Epithelial cell of esophagus (primary cell): ENCODE measurements around the gene IL17RA.

ENCODE experiments used
- DNase-seq: peaks from one replicate; pipeline ENCODE4 v3.0.0; 2010; ENCODE audit warnings: low read depth
- H3K4me3 ChIP-seq: 2 replicates; pipeline ENCODE4 v1.5.1; 2011; ENCODE audit warnings: mild to moderate bottlenecking, low read length, control low read depth
- TF ChIP-seq, protein P1 (sequence below): IDR thresholded peaks from 2 replicates; pipeline ENCODE4 v1.5.1; 2011; ENCODE audit warnings: low read depth, mild to moderate bottlenecking, low read length, control low read depth, inconsistent platforms; ENCODE audit not compliant: insufficient read depth; ENCODE audit errors: missing control alignments

Gene IL17RA

DNA sequence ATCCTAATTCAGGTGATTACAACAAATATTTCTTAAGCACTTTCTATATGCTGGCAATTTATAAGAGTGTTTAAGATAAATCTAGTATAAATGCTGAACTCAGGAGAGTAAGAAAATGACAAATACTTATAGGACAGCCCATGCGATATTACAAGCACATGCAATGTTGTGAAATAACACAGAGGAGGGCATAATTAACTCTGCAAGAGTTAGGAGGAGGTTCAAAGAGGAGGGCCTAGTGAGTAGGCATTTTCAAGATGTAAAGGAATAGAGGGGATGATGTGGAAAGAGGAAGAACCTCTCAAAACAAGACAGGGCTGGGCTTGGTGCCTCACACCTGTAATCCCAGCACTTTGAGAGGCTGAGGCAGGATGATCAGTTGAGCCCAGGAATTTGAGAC, 37.1 kb upstream of the IL17RA start:
- no peak overlapping the region for H3K4me3 ChIP-seq
- no peak for DNase-seq
- TF ChIP-seq, protein P1, sequence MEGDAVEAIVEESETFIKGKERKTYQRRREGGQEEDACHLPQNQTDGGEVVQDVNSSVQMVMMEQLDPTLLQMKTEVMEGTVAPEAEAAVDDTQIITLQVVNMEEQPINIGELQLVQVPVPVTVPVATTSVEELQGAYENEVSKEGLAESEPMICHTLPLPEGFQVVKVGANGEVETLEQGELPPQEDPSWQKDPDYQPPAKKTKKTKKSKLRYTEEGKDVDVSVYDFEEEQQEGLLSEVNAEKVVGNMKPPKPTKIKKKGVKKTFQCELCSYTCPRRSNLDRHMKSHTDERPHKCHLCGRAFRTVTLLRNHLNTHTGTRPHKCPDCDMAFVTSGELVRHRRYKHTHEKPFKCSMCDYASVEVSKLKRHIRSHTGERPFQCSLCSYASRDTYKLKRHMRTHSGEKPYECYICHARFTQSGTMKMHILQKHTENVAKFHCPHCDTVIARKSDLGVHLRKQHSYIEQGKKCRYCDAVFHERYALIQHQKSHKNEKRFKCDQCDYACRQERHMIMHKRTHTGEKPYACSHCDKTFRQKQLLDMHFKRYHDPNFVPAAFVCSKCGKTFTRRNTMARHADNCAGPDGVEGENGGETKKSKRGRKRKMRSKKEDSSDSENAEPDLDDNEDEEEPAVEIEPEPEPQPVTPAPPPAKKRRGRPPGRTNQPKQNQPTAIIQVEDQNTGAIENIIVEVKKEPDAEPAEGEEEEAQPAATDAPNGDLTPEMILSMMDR: no peak

DNA sequence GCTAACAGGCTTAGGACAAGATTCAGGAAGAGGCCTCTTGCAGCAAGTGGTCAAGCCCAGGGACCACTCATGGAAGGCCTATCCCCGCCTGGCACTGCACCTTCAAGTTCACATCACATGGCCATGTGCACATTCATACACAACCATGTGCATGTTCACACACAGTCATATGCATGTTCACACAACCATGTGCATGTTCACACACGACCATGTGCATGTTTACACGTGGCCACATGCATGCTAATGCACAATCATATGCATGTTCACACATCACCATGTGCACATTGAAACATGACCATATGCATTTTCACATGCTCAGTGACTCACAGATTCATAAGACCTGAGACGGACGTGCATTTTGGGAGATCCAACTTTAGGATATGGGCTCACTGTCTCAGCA, 28.7 kb upstream of the IL17RA start:
- TF ChIP-seq, protein P1: no peak
- no peak overlapping the region for H3K4me3 ChIP-seq

GRCh38 chr22:17056807-17057206, 28.0 kb upstream of the IL17RA start:
- no peak overlapping the region for H3K4me3 ChIP-seq
- TF ChIP-seq, protein P1: no peak
- no peak for DNase-seq

More for the DNA sequence above, 28.7 kb upstream of the IL17RA start:
- DNase-seq: no peak

DNA sequence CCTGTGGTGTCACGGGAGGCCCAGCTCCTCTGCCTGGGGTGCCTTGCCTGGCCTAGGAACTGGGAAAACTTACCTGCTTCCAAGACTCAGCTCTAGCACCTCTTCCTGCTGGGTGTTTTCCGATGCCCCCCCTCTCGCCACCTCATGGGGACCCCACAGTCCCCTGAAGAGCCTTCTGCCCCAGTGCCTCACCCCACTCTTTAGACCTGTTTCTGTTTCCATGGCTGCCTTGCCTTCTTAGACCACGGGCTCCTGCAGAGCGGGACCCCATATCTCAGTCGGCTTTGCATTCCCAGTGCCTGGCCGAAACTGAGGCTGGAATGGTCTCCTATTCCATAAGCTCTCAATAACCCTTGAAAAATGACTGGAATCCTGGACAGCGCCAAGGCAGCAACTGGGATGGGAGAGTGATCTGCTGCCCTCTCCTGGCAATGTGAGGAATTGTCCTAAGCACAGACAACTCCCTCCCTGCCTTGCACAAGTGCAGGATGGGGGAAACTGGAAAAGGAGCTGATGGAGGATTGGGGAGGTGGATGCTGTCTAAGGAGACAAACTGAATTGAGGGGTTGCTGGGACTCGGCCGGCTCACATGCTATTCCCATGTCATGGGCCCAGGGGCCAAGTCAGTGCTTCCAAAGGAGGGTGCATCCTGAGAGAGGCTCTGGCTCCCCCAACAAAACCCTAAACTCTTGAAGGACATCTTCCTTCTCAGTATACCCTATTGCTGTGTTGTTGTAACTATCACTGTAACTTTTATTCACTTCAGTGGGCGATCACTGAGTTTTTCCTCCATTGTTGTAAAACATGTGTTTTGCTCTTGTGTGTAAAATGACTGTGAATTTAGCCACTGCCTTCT, 26.6 kb upstream of the IL17RA start:
- peak; percentile 70 for DNase-seq
- TF ChIP-seq, protein P1: peak; percentile 95
- H3K4me3 ChIP-seq: no peak overlapping the region

DNA sequence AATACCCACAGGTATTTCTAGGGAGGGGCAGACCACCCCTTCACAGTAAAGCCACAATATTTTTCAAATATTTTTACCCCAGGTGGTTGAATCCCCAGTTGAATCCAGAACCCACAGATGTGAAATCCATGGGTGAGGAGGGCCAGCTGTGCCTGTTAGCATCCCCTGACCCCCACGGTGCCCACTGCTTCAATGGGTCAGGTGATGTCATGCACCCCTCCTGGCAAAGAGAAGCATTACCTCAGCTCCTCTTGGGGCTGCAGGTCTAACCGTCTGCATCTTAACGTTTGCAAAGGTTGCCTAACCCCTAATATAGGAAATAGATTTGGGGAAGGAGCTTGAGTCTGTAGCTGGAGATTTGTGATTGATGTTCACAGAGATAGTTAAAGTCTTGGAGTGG, 24.7 kb upstream of the IL17RA start:
- H3K4me3 ChIP-seq: no peak overlapping the region
- no peak for DNase-seq
- TF ChIP-seq, protein P1: no peak

GRCh38 chr22:17063411-17064106, 21.2 kb upstream of the IL17RA start:
- TF ChIP-seq, protein P1: no peak
- no peak for DNase-seq
- no peak overlapping the region for H3K4me3 ChIP-seq
